Hippocampal formation (tissue), 2 donors: ENCODE measurements around the gene RUNDC3A.
"Not testable (repeated sequence)": the region's sequence is repeated elsewhere in the genome, so short reads cannot be mapped to it uniquely, and the experiment has no call there.

Experiments
- DNase-seq, 2 donors: peaks; one replicate each; lab custom pipeline; 2025; lab: John Stamatoyannopoulos, UW

The RUNDC3A gene

GRCh38 chr17:44343510-44344209 lies 35.3 kb downstream of the RUNDC3A start:
- DNase-seq: no peak

- DNase-seq: peak; percentile 96 to 99
These were observed 36.6 kb downstream of the RUNDC3A start, which contains the start of gene GRN for GRCh38 chr17:44344939-44345453. GRN (plus strand) TSS chr17:44345302; CDS start chr17:44349165, 3,863 bp downstream.

- DNase-seq: peak; percentile 48 to 64
These were observed 37.1 kb downstream of the RUNDC3A start for GRCh38 chr17:44345454-44346026.

GRCh38 chr17:44346064-44346844 lies 37.9 kb downstream of the RUNDC3A start:
- no peak for DNase-seq

- not testable (repeated sequence) for DNase-seq
These were observed 39.0 kb downstream of the RUNDC3A start for GRCh38 chr17:44347206-44348055.

- peak; percentile 10 to 46 for DNase-seq
These were observed 40.0 kb downstream of the RUNDC3A start for GRCh38 chr17:44348234-44348987.

- no peak for DNase-seq
These were observed 40.6 kb downstream of the RUNDC3A start for GRCh38 chr17:44348988-44349364.

- no peak for DNase-seq
These were observed 41.2 kb downstream of the RUNDC3A start for GRCh38 chr17:44349553-44350070.

GRCh38 chr17:44350733-44351226 lies 42.4 kb downstream of the RUNDC3A start:
- DNase-seq: peak; percentile 9 to 44

- DNase-seq: no peak
These were observed 43.1 kb downstream of the RUNDC3A start for GRCh38 chr17:44351464-44351863.

GRCh38 chr17:44351961-44352827 lies 43.8 kb downstream of the RUNDC3A start:
- no peak for DNase-seq

GRCh38 chr17:44352828-44353671 lies 44.6 kb downstream of the RUNDC3A start:
- no peak for DNase-seq

GRCh38 chr17:44353672-44354331 lies 45.4 kb downstream of the RUNDC3A start:
- DNase-seq: peak in 1 of 2 donors; percentile 12

GRCh38 chr17:44354582-44355561 lies 46.5 kb downstream of the RUNDC3A start:
- no peak for DNase-seq

- DNase-seq: no peak
These were observed 47.3 kb downstream of the RUNDC3A start for GRCh38 chr17:44355642-44356099.

GRCh38 chr17:44356241-44356640 lies 47.8 kb downstream of the RUNDC3A start:
- DNase-seq: no peak

- DNase-seq: no peak
These were observed 49.7 kb downstream of the RUNDC3A start for GRCh38 chr17:44358066-44358465.
